ENCODE results near the gene FAM50B.

DNA sequence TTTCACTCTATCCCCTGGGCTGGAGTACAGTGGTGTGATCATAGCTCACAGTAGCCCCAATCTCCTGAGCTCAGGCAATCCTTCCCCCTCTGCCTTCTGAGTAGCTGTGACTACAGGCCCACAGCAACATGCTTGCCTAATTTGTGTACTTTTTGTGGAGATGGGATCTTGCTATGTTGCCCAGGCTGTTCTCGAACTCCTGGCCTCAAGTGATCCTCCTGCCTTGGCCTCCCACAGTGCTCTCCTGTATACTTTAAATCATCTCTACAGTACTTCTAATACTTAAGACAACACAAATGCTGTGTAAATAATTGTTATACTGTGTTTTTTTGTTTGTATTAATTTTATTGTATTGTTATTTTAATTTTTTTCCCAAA is 39.7 kb upstream of the FAM50B start:
- TF ChIP-seq EP300 (IDR thresholded peaks at IDR 0.05) (no peak), POLR2A (IDR thresholded peaks at IDR 0.05; ENCODE audit: low read depth) (no peak)
